Measurements from ENCODE around the gene LYZL2. TPM values are rescaled to one million over a fixed set of nuclear protein-coding genes. Genes with fewer than 3 reads are reported as not detected.

LYZL2 gene
- total and polyA plus RNA-seq, 2 donors (not counting 1 experiment from before 2014, with no cell fraction given): not detected

DNA sequence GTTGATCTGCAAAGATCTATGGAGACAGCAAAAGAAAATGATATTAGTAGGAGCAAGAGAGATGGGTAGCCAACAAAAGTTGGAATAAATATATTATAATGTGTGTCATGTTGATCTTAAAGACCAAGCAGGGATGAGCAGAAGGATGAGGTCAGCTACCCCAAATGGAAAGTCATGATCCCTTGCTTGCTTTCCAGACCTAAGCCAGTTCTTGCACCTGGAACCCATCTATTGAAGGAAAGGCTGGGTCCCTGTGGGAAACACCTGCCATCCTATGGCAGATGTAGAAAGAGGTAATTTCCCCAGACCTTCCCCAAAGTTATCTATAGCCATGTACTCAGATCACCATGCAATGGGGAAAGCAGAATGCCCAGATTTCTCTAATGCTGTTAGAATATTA lies 52.5 kb downstream of the LYZL2 start:
- peaks cover 20% of the 10 kb centered on the region for H3K27me3 ChIP-seq (ENCODE audit: control insufficient read depth, insufficient read depth, low read length)
- H3K27ac ChIP-seq (ENCODE audit: insufficient read depth, low read length): no peak overlapping the region
- no peak for TF ChIP-seq EZH2 (IDR thresholded peaks at IDR 0.05; ENCODE audit: low read length, missing control alignments)
- TF ChIP-seq, protein P1, sequence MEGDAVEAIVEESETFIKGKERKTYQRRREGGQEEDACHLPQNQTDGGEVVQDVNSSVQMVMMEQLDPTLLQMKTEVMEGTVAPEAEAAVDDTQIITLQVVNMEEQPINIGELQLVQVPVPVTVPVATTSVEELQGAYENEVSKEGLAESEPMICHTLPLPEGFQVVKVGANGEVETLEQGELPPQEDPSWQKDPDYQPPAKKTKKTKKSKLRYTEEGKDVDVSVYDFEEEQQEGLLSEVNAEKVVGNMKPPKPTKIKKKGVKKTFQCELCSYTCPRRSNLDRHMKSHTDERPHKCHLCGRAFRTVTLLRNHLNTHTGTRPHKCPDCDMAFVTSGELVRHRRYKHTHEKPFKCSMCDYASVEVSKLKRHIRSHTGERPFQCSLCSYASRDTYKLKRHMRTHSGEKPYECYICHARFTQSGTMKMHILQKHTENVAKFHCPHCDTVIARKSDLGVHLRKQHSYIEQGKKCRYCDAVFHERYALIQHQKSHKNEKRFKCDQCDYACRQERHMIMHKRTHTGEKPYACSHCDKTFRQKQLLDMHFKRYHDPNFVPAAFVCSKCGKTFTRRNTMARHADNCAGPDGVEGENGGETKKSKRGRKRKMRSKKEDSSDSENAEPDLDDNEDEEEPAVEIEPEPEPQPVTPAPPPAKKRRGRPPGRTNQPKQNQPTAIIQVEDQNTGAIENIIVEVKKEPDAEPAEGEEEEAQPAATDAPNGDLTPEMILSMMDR (conservative IDR thresholded peaks at IDR 0.05 in 1 of 2, IDR thresholded peaks at IDR 0.05 in 1 of 2; ENCODE audit: low read depth in 1 of 2, low read length in 2 of 2): no peak
- no peaks in the 10 kb centered on the region for H3K4me1 ChIP-seq (ENCODE audit: control insufficient read depth, extremely low read depth, insufficient read depth, low read length)
- H2AFZ ChIP-seq (ENCODE audit: low read length): no peak overlapping the region
- no peak overlapping the region for H3K9ac ChIP-seq (ENCODE audit: insufficient read depth, low read length)
- no peak overlapping the region for H3K4me2 ChIP-seq (ENCODE audit: extremely low read depth, insufficient read depth, low read length)
- no peak for DNase-seq (ENCODE audit: low read depth in 2 of 2)
- no peaks in the 10 kb centered on the region for H3K9me3 ChIP-seq (ENCODE audit: control insufficient read depth, insufficient read depth, low read depth, low read length)
- H4K20me1 ChIP-seq (ENCODE audit: control insufficient read depth, extremely low read depth, insufficient read depth, low read length): no peaks in the 10 kb centered on the region
- H3K4me3 ChIP-seq (replicated peaks in 1 of 4; ENCODE audit: control extremely low read depth in 1 of 4, insufficient read depth in 1 of 4, low read depth in 3 of 4, low read length in 4 of 4): no peak overlapping the region
- H3K79me2 ChIP-seq (ENCODE audit: control insufficient read depth, insufficient read depth, low read length): no peaks in the 10 kb centered on the region
- H3K36me3 ChIP-seq (ENCODE audit: control insufficient read depth, insufficient read depth, low read length): no peaks in the 10 kb centered on the region

DNA sequence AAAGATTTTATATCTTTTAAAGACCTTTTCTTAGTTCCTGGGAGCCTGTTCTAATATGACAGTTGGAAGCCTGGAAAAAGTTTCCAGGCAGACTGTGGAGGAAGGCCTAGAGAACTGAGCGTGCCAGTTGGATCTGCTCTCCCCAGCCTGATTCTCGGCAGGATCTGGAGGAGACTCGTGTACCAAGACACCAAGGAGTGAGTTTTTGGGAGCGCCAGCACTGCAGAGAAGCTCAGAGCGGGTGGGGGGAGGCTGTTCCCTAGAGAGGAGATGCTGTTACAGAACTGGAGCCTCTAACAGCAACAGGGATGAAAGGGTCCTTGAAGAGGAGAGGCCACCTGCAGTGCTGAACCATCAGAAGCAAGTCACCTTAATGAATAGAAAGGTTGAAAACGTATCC lies 52.9 kb downstream of the LYZL2 start:
- no peak for TF ChIP-seq EZH2 (IDR thresholded peaks at IDR 0.05; ENCODE audit: low read length, missing control alignments)
- TF ChIP-seq, protein P1 (conservative IDR thresholded peaks at IDR 0.05 in 1 of 2, IDR thresholded peaks at IDR 0.05 in 1 of 2; ENCODE audit: low read depth in 1 of 2, low read length in 2 of 2): no peak
- Histone ChIP-seq H3K4me1 (ENCODE audit: control insufficient read depth, extremely low read depth, insufficient read depth, low read length) (no peaks in the 10 kb centered on the region), H3K9ac (ENCODE audit: insufficient read depth, low read length) (no peak overlapping the region), H2AFZ (ENCODE audit: low read length) (no peak overlapping the region), H3K27me3 (ENCODE audit: control insufficient read depth, insufficient read depth, low read length) (peaks cover 20% of the 10 kb centered on the region), H3K36me3 (ENCODE audit: control insufficient read depth, insufficient read depth, low read length) (no peaks in the 10 kb centered on the region), H3K4me2 (ENCODE audit: extremely low read depth, insufficient read depth, low read length) (no peak overlapping the region), H4K20me1 (ENCODE audit: control insufficient read depth, extremely low read depth, insufficient read depth, low read length) (no peaks in the 10 kb centered on the region), H3K4me3 (replicated peaks in 1 of 4; ENCODE audit: control extremely low read depth in 1 of 4, insufficient read depth in 1 of 4, low read depth in 3 of 4, low read length in 4 of 4) (no peak overlapping the region), H3K79me2 (ENCODE audit: control insufficient read depth, insufficient read depth, low read length) (no peaks in the 10 kb centered on the region), H3K9me3 (ENCODE audit: control insufficient read depth, insufficient read depth, low read depth, low read length) (no peaks in the 10 kb centered on the region), H3K27ac (ENCODE audit: insufficient read depth, low read length) (no peak overlapping the region)
- DNase-seq (ENCODE audit: low read depth in 2 of 2): no peak

DNA sequence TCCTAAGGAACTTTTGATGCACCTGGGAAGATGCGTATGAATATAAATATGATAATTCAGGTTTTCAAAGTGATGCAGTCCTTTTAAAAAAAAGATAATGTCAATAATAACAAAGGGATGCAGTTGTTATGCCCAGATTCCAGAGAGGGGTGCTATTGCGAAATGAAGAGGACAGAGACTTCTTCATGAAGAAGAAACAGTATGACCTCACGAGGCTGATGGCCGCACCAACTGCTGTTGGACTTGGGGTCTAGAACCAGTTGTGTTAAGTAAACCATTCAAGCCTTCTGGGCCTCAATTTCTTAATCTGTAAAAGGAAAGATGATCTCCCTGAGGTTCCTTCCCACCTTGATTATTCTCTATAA lies 55.1 kb downstream of the LYZL2 start:
- H4K20me1 ChIP-seq (ENCODE audit: control insufficient read depth, extremely low read depth, insufficient read depth, low read length): no peaks in the 10 kb centered on the region
- TF ChIP-seq, protein P1 (conservative IDR thresholded peaks at IDR 0.05 in 1 of 2, IDR thresholded peaks at IDR 0.05 in 1 of 2; ENCODE audit: low read depth in 1 of 2, low read length in 2 of 2): no peak
- TF ChIP-seq EZH2 (IDR thresholded peaks at IDR 0.05; ENCODE audit: low read length, missing control alignments): no peak
- no peaks in the 10 kb centered on the region for H3K79me2 ChIP-seq (ENCODE audit: control insufficient read depth, insufficient read depth, low read length)
- no peak overlapping the region for H3K4me3 ChIP-seq (replicated peaks in 1 of 4; ENCODE audit: control extremely low read depth in 1 of 4, insufficient read depth in 1 of 4, low read depth in 3 of 4, low read length in 4 of 4)
- no peak for DNase-seq (ENCODE audit: low read depth in 2 of 2)
- no peak overlapping the region for H2AFZ ChIP-seq (ENCODE audit: low read length)
- H3K27me3 ChIP-seq (ENCODE audit: control insufficient read depth, insufficient read depth, low read length): peaks cover 12% of the 10 kb centered on the region
- H3K36me3 ChIP-seq (ENCODE audit: control insufficient read depth, insufficient read depth, low read length): no peaks in the 10 kb centered on the region
- no peak overlapping the region for H3K27ac ChIP-seq (ENCODE audit: insufficient read depth, low read length)
- H3K9ac ChIP-seq (ENCODE audit: insufficient read depth, low read length): no peak overlapping the region
- no peak overlapping the region for H3K4me2 ChIP-seq (ENCODE audit: extremely low read depth, insufficient read depth, low read length)
- H3K4me1 ChIP-seq (ENCODE audit: control insufficient read depth, extremely low read depth, insufficient read depth, low read length): no peaks in the 10 kb centered on the region
- no peaks in the 10 kb centered on the region for H3K9me3 ChIP-seq (ENCODE audit: control insufficient read depth, insufficient read depth, low read depth, low read length)
